ENCODE results near the gene STON2. TPM values are rescaled to one million over a fixed set of nuclear protein-coding genes. Genes with fewer than 3 reads are reported as not detected.
A peak's percentile ranks its signal among the peaks of the same experiment; 100 is the strongest.

Gene STON2
- total and polyA plus RNA-seq, 2 of the 13 experiments (the other 11 are each of a cell fraction or from before 2014, with no cell fraction given), result 2.1 to 11.0 TPM

GRCh38 chr14:81220830-81221578 lies 179.1 kb downstream of the STON2 start, which contains the start of gene GTF2A1 (continued):
- TF ChIP-seq ZBED4 (CRISPR knock-in tag; IDR thresholded peaks at IDR 0.05; ENCODE audit: borderline replicate concordance), result no peak
- TF ChIP-seq RARA (CRISPR knock-in tag; IDR thresholded peaks at IDR 0.05), result no peak; the same call in 1 of the 2 replicates
- no peak; the same call in 1 of the 2 replicates for TF ChIP-seq SNAPC5 (CRISPR knock-in tag; IDR thresholded peaks at IDR 0.05; ENCODE audit: borderline replicate concordance)
- peak; percentile 67; the same call in 1 of the 2 replicates for TF ChIP-seq SP4 (CRISPR knock-in tag; IDR thresholded peaks at IDR 0.05)
- peak; percentile 73; the same call in 1 of the 2 replicates for TF ChIP-seq ZNF329 (CRISPR knock-in tag; IDR thresholded peaks at IDR 0.05; ENCODE audit: low read depth)
- TF ChIP-seq ZNF331 (CRISPR knock-in tag; IDR thresholded peaks at IDR 0.05), result peak; percentile 57; the same call in 1 of the 2 replicates
- peak; percentile 72; the same call in 2 of the 3 replicates for TF ChIP-seq MXI1 (IDR thresholded peaks at IDR 0.05; ENCODE audit: borderline replicate concordance, low read depth, low read length)
- no peak; the same call in 1 of the 2 replicates for TF ChIP-seq ATF5 (CRISPR knock-in tag; IDR thresholded peaks at IDR 0.05; ENCODE audit: low read depth)
- TF ChIP-seq ZBTB37 (CRISPR knock-in tag; IDR thresholded peaks at IDR 0.05), result peak; percentile 62; the same call in 1 of the 2 replicates
- no peak for TF ChIP-seq ATF7 (IDR thresholded peaks at IDR 0.05)
- peak; percentile 46 for TF ChIP-seq ATF7 (CRISPR knock-in tag; IDR thresholded peaks at IDR 0.05)
- TF ChIP-seq SIX1 (CRISPR knock-in tag; IDR thresholded peaks at IDR 0.05; ENCODE audit: borderline replicate concordance), result no peak
- peak; percentile 39; the same call in 1 of the 2 replicates for TF ChIP-seq NFRKB (IDR thresholded peaks at IDR 0.05)
- TF ChIP-seq HMG20B (CRISPR knock-in tag; conservative IDR thresholded peaks at IDR 0.05), result no peak
- peak; percentile 85 for TF ChIP-seq ZNF501 (CRISPR knock-in tag; IDR thresholded peaks at IDR 0.05)
- TF ChIP-seq PHF21A (CRISPR knock-in tag; IDR thresholded peaks at IDR 0.05), result peak; percentile 53; the same call in 1 of the 2 replicates
- TF ChIP-seq MXD1 (CRISPR knock-in tag; IDR thresholded peaks at IDR 0.05), result peak; percentile 57
- TF ChIP-seq GMEB1 (CRISPR knock-in tag; IDR thresholded peaks at IDR 0.05; ENCODE audit: borderline replicate concordance), result peak; percentile 94
- TF ChIP-seq ZNF292 (CRISPR knock-in tag; IDR thresholded peaks at IDR 0.05; ENCODE audit: borderline replicate concordance, low read depth), result no peak
